HL-60 (cell line): ENCODE data around the gene HPSE.

Source experiments
- DNase-seq, 2 experiments: peaks; one replicate each; pipeline ENCODE4 v3.0.0-alpha.2; 2010 to 2020; ENCODE audit warnings: low read depth in 1 of 2, low spot score in 1 of 2
- H3K27ac ChIP-seq: fragments of 250-450 bp; sonication (Bioruptor Pico); replicated peaks from 2 replicates; pipeline ENCODE4 v1.5.1; 2020; ENCODE audit warnings: mild to moderate bottlenecking, moderate library complexity
- H3K27me3 ChIP-seq: fragments of 250-450 bp; sonication (Bioruptor Pico); 2 replicates; pipeline ENCODE4 v1.5.1; 2021; ENCODE audit warnings: mild to moderate bottlenecking, moderate library complexity; ENCODE audit not compliant: insufficient read depth, poor library complexity, severe bottlenecking
- H3K4me3 ChIP-seq: replicated peaks from 2 replicates; pipeline ENCODE4 v1.5.1; 2011; ENCODE audit warnings: mild to moderate bottlenecking, control low read depth, low read length; ENCODE audit not compliant: insufficient read depth
- GABPA ChIP-seq: IDR thresholded peaks from 2 replicates; pipeline ENCODE4 v1.6.1; 2012; ENCODE audit warnings: low read depth
- POLR2AphosphoS5 ChIP-seq: IDR thresholded peaks from 2 replicates; pipeline ENCODE4 v1.6.1; 2012; ENCODE audit warnings: low read depth
- SPI1 ChIP-seq: IDR thresholded peaks from 2 replicates; pipeline ENCODE4 v1.6.1; 2012; ENCODE audit warnings: low read depth, mild to moderate bottlenecking, borderline replicate concordance
- TF ChIP-seq, protein P1 (sequence below): IDR thresholded peaks from one replicate; pipeline ENCODE4 v1.5.1; 2011; ENCODE audit warnings: low read length, control low read depth, inconsistent platforms; ENCODE audit not compliant: insufficient read depth
- TF ChIP-seq, protein P2 (sequence below): IDR thresholded peaks from 2 replicates; pipeline ENCODE4 v1.6.1; 2012; ENCODE audit warnings: low read depth; ENCODE audit not compliant: insufficient replicate concordance

Gene HPSE

DNA sequence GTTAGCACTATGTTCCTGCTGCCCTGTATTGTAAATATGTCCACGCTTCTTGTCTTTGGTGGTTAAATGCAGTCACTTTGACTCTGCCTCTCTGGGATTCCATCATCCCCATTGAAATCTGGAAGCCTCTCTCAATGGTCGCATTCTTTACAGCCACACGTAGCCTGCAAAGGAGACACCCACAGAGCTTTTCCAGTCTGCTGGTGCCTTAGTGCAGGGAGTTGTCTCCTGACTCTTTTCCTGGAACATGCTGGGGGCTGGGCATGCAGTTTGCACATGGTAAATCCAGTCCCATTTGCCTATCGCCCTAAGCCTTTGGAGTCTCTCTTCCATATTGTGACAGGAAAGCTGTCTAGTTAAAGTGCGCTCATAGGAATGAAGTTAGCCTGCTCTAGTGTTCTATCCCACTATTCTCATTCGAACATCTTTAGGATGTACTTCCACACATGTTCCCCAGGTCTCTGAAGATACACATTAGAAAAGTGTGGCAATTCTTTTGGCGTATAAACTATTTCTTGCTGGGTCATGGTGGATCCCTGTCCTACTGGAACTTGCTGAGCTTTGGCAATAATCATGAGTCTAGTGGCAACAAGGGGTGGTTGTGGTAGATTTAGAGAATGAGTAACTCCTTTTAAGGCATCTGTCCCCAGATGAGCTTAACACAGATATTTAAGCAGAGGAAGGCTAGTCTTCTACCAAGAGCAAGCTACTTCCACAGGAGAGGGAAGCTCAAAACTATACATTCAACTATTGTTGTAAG, 83.8 kb downstream of the HPSE start:
- Histone ChIP-seq H3K27me3 (no peaks in the 10 kb centered on the region), H3K4me3 (no peak overlapping the region), H3K27ac (peak overlapping the region; percentile 48)
- TF ChIP-seq, protein P1, sequence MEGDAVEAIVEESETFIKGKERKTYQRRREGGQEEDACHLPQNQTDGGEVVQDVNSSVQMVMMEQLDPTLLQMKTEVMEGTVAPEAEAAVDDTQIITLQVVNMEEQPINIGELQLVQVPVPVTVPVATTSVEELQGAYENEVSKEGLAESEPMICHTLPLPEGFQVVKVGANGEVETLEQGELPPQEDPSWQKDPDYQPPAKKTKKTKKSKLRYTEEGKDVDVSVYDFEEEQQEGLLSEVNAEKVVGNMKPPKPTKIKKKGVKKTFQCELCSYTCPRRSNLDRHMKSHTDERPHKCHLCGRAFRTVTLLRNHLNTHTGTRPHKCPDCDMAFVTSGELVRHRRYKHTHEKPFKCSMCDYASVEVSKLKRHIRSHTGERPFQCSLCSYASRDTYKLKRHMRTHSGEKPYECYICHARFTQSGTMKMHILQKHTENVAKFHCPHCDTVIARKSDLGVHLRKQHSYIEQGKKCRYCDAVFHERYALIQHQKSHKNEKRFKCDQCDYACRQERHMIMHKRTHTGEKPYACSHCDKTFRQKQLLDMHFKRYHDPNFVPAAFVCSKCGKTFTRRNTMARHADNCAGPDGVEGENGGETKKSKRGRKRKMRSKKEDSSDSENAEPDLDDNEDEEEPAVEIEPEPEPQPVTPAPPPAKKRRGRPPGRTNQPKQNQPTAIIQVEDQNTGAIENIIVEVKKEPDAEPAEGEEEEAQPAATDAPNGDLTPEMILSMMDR, result no peak
- no peak for TF ChIP-seq SPI1
- TF ChIP-seq, protein P2, sequence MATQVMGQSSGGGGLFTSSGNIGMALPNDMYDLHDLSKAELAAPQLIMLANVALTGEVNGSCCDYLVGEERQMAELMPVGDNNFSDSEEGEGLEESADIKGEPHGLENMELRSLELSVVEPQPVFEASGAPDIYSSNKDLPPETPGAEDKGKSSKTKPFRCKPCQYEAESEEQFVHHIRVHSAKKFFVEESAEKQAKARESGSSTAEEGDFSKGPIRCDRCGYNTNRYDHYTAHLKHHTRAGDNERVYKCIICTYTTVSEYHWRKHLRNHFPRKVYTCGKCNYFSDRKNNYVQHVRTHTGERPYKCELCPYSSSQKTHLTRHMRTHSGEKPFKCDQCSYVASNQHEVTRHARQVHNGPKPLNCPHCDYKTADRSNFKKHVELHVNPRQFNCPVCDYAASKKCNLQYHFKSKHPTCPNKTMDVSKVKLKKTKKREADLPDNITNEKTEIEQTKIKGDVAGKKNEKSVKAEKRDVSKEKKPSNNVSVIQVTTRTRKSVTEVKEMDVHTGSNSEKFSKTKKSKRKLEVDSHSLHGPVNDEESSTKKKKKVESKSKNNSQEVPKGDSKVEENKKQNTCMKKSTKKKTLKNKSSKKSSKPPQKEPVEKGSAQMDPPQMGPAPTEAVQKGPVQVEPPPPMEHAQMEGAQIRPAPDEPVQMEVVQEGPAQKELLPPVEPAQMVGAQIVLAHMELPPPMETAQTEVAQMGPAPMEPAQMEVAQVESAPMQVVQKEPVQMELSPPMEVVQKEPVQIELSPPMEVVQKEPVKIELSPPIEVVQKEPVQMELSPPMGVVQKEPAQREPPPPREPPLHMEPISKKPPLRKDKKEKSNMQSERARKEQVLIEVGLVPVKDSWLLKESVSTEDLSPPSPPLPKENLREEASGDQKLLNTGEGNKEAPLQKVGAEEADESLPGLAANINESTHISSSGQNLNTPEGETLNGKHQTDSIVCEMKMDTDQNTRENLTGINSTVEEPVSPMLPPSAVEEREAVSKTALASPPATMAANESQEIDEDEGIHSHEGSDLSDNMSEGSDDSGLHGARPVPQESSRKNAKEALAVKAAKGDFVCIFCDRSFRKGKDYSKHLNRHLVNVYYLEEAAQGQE, result no peak
- TF ChIP-seq GABPA, result no peak
- no peak for TF ChIP-seq POLR2AphosphoS5
- no peak for DNase-seq

DNA sequence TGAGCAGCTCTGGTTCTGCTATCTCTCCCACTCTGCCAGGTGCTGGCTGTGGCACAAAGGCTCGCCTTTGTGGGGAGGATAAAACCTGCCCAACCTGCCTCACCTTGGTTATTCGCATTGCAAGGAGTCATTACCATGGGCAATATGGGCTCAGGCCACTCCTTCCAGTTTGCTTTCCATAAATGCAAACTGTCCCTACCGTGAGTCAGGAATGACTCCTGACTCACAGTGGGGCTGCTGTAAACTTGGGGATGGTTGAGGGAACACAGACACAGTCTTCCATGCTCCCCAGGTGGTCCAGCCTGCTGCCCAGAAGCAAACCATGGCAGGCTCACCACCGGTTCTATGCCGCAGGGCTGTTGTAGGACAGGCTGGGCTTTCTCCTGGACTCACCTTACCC, 86.2 kb downstream of the HPSE start:
- Histone ChIP-seq H3K4me3 (no peak overlapping the region), H3K27ac (no peak overlapping the region), H3K27me3 (no peaks in the 10 kb centered on the region)
- no peak for TF ChIP-seq POLR2AphosphoS5
- TF ChIP-seq, protein P1, result no peak
- TF ChIP-seq GABPA, result no peak
- TF ChIP-seq, protein P2, result no peak
- TF ChIP-seq SPI1, result no peak
- no peak for DNase-seq

DNA sequence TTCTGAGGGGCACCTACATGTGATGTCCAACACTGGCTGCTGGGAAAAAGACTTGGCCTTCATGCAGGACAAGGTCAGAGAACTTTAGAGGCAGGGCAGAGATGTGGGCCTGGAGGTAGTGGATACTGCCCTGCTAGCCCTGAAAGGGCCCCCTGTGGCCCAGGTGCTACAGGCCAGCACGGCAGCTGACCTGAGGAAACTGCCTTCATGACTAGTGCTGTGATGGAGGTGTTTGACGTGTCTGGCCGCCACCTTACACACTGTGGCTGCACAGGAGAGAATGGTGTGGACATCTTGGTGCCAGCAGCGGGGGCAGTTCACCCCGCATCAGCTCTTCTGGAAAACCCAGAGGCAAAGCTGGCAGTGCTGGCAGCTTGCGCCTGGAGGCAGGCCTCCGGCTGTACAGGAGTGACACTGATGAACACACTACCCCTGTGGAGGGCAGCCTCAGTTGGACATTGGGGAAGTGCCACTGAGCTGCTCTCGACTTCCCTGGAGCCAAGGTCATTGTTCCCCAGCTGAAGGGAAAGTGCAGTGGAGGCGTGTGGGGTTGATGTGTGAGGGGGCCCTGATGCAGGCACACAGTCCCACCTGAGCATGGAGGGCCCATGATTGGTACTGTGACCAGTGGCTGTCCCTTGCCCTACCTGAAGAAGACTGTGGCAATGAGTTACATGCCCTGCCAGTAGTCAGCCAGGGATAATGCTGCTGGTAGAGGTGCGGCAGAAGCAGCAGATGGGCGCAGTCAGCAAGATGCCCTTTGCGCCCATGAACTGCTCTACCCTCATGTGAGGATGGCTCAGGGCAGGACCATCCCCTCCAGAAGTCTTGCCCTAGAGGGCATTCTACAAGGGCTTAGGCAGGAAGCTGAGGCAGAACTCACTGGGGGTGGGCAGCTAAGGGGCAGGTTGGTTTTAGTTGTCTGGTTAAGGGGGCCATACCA, 87.0 kb downstream of the HPSE start:
- Histone ChIP-seq H3K4me3 (no peak overlapping the region), H3K27me3 (no peaks in the 10 kb centered on the region), H3K27ac (no peak overlapping the region)
- no peak for DNase-seq
- no peak for TF ChIP-seq SPI1
- no peak for TF ChIP-seq GABPA
- TF ChIP-seq, protein P2, result no peak
- TF ChIP-seq, protein P1, result no peak
- no peak for TF ChIP-seq POLR2AphosphoS5
